Measurements from ENCODE around the gene FAM174C. TPM values are rescaled to one million over a fixed set of nuclear protein-coding genes. Genes with fewer than 3 reads are reported as not detected.

Gene FAM174C
- total RNA-seq, 1 experiment from 2014 or later = 59.4 TPM

DNA sequence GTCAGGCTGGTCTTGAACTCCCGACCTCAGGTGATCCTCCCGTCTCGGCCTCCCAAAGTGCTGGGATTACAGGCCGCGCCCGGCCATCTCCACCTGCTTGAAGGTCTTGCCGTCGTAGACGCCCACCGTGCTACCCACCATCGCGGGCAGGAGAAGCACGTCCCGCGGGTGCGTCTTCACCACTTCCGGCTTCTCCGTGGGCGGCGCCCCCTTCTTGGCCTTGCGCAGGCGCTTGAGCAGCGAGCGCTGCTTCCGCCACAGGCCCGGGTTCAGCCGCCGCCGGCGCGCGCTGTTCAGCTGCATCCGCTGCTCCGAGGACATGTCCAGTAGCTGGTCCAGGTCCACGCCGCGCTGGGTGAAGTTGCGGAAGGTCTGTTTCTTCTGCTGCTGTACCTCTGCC is 32.0 kb downstream of the FAM174C start (continued):
- TF ChIP-seq, protein P1, sequence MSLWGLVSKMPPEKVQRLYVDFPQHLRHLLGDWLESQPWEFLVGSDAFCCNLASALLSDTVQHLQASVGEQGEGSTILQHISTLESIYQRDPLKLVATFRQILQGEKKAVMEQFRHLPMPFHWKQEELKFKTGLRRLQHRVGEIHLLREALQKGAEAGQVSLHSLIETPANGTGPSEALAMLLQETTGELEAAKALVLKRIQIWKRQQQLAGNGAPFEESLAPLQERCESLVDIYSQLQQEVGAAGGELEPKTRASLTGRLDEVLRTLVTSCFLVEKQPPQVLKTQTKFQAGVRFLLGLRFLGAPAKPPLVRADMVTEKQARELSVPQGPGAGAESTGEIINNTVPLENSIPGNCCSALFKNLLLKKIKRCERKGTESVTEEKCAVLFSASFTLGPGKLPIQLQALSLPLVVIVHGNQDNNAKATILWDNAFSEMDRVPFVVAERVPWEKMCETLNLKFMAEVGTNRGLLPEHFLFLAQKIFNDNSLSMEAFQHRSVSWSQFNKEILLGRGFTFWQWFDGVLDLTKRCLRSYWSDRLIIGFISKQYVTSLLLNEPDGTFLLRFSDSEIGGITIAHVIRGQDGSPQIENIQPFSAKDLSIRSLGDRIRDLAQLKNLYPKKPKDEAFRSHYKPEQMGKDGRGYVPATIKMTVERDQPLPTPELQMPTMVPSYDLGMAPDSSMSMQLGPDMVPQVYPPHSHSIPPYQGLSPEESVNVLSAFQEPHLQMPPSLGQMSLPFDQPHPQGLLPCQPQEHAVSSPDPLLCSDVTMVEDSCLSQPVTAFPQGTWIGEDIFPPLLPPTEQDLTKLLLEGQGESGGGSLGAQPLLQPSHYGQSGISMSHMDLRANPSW (CRISPR knock-in tag; conservative IDR thresholded peaks at IDR 0.05; ENCODE audit: low read depth) = no peak
- TF ChIP-seq, protein P2, sequence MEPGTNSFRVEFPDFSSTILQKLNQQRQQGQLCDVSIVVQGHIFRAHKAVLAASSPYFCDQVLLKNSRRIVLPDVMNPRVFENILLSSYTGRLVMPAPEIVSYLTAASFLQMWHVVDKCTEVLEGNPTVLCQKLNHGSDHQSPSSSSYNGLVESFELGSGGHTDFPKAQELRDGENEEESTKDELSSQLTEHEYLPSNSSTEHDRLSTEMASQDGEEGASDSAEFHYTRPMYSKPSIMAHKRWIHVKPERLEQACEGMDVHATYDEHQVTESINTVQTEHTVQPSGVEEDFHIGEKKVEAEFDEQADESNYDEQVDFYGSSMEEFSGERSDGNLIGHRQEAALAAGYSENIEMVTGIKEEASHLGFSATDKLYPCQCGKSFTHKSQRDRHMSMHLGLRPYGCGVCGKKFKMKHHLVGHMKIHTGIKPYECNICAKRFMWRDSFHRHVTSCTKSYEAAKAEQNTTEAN (CRISPR knock-in tag; IDR thresholded peaks at IDR 0.05) = no peak
- no peak for TF ChIP-seq ELF4 (CRISPR knock-in tag; IDR thresholded peaks at IDR 0.05; ENCODE audit: low read depth)
- no peak for TF ChIP-seq TP53 (CRISPR knock-in tag; IDR thresholded peaks at IDR 0.05)

DNA sequence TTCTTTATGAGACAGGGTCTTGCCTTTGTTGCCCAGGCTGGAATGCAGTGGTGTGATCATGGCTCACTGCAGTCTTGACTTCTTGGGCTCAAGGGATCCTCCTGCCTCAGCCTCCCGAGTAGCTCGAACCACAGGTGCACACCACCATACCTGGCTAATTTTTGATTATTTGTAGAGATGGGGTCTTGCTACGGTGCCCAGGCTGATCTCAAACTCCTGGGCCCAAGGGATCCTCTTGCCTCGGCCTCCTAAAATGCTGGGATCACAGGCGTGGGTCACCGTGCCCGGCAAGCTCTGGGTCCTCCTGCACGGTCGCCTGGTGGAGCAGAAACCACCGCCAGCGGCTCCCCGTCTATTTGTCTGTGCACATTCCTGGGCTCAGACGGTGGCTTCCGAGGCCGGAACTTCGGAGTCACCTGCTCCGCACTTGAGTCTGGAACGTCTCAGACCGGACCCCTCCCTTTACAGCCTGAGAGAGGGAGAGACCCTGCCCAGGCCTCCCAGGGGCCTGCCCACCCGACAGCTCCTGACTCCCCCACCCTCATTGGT is 32.5 kb downstream of the FAM174C start:
- Mint-ChIP-seq H3K4me1 (no peaks in the 10 kb centered on the region), H3K9me3 (no peaks in the 10 kb centered on the region), H3K36me3 (no peaks in the 10 kb centered on the region), H3K27me3 (ENCODE audit: low read depth) (no peaks in the 10 kb centered on the region), H3K27ac (no peak overlapping the region), H3K4me3 (no peak overlapping the region)
- TF ChIP-seq, protein P3, sequence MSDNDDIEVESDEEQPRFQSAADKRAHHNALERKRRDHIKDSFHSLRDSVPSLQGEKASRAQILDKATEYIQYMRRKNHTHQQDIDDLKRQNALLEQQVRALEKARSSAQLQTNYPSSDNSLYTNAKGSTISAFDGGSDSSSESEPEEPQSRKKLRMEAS (CRISPR knock-in tag; IDR thresholded peaks at IDR 0.05) = no peak
- TF ChIP-seq, protein P2 (CRISPR knock-in tag; IDR thresholded peaks at IDR 0.05) = no peak
- TF ChIP-seq ZNF317 (CRISPR knock-in tag; IDR thresholded peaks at IDR 0.05; ENCODE audit: borderline replicate concordance, low read depth) (no peak), ZNF121 (CRISPR knock-in tag; IDR thresholded peaks at IDR 0.05) (peak; percentile 69; the same call in 1 of the 2 replicates)
- TF ChIP-seq, protein P4, sequence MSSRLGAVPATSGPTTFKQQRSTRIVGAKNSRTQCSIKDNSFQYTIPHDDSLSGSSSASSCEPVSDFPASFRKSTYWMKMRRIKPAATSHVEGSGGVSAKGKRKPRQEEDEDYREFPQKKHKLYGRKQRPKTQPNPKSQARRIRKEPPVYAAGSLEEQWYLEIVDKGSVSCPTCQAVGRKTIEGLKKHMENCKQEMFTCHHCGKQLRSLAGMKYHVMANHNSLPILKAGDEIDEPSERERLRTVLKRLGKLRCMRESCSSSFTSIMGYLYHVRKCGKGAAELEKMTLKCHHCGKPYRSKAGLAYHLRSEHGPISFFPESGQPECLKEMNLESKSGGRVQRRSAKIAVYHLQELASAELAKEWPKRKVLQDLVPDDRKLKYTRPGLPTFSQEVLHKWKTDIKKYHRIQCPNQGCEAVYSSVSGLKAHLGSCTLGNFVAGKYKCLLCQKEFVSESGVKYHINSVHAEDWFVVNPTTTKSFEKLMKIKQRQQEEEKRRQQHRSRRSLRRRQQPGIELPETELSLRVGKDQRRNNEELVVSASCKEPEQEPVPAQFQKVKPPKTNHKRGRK (CRISPR knock-in tag; IDR thresholded peaks at IDR 0.05; ENCODE audit: borderline replicate concordance) = no peak
- CTCF ChIA-PET = no interaction called here
- POLR2A ChIA-PET = no interaction called here
- DNase-seq (ENCODE audit: low spot score) (no peak), ATAC-seq (no peak)

DNA sequence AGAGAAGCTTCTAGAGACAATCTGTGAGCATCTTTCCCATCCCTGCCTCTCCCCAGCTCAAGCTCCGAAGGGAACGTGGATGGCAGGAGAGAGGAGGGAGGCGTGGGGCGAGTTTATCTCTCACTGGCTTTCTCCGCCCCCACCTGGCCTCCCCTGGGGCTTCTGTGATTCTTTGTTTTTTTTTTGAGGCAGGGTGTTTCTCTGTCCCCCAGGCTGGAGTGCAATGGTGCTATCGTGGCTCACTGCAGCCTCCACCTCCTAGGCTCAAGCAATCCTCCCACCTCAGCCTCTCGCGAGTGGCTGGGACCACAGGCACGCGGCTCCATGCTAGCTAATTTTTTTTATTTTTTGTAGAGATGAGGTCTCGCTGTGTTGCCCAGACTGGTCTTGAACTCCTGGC is 33.4 kb downstream of the FAM174C start:
- ChIA-PET POLR2A (no interaction called here), CTCF (no interaction called here)
- Mint-ChIP-seq H3K4me1 (no peaks in the 10 kb centered on the region), H3K9me3 (no peaks in the 10 kb centered on the region), H3K36me3 (no peaks in the 10 kb centered on the region), H3K27me3 (ENCODE audit: low read depth) (no peaks in the 10 kb centered on the region), H3K4me3 (no peak overlapping the region), H3K27ac (no peak overlapping the region)
- no peak for TF ChIP-seq NFYB (CRISPR knock-in tag; conservative IDR thresholded peaks at IDR 0.05; ENCODE audit: low read depth)
- TF ChIP-seq, protein P5, sequence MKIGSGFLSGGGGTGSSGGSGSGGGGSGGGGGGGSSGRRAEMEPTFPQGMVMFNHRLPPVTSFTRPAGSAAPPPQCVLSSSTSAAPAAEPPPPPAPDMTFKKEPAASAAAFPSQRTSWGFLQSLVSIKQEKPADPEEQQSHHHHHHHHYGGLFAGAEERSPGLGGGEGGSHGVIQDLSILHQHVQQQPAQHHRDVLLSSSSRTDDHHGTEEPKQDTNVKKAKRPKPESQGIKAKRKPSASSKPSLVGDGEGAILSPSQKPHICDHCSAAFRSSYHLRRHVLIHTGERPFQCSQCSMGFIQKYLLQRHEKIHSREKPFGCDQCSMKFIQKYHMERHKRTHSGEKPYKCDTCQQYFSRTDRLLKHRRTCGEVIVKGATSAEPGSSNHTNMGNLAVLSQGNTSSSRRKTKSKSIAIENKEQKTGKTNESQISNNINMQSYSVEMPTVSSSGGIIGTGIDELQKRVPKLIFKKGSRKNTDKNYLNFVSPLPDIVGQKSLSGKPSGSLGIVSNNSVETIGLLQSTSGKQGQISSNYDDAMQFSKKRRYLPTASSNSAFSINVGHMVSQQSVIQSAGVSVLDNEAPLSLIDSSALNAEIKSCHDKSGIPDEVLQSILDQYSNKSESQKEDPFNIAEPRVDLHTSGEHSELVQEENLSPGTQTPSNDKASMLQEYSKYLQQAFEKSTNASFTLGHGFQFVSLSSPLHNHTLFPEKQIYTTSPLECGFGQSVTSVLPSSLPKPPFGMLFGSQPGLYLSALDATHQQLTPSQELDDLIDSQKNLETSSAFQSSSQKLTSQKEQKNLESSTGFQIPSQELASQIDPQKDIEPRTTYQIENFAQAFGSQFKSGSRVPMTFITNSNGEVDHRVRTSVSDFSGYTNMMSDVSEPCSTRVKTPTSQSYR (CRISPR knock-in tag; IDR thresholded peaks at IDR 0.05) = no peak
- TF ChIP-seq, protein P6, sequence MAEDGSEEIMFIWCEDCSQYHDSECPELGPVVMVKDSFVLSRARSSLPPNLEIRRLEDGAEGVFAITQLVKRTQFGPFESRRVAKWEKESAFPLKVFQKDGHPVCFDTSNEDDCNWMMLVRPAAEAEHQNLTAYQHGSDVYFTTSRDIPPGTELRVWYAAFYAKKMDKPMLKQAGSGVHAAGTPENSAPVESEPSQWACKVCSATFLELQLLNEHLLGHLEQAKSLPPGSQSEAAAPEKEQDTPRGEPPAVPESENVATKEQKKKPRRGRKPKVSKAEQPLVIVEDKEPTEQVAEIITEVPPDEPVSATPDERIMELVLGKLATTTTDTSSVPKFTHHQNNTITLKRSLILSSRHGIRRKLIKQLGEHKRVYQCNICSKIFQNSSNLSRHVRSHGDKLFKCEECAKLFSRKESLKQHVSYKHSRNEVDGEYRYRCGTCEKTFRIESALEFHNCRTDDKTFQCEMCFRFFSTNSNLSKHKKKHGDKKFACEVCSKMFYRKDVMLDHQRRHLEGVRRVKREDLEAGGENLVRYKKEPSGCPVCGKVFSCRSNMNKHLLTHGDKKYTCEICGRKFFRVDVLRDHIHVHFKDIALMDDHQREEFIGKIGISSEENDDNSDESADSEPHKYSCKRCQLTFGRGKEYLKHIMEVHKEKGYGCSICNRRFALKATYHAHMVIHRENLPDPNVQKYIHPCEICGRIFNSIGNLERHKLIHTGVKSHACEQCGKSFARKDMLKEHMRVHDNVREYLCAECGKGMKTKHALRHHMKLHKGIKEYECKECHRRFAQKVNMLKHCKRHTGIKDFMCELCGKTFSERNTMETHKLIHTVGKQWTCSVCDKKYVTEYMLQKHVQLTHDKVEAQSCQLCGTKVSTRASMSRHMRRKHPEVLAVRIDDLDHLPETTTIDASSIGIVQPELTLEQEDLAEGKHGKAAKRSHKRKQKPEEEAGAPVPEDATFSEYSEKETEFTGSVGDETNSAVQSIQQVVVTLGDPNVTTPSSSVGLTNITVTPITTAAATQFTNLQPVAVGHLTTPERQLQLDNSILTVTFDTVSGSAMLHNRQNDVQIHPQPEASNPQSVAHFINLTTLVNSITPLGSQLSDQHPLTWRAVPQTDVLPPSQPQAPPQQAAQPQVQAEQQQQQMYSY (CRISPR knock-in tag; IDR thresholded peaks at IDR 0.05) = no peak
- TF ChIP-seq, protein P7, sequence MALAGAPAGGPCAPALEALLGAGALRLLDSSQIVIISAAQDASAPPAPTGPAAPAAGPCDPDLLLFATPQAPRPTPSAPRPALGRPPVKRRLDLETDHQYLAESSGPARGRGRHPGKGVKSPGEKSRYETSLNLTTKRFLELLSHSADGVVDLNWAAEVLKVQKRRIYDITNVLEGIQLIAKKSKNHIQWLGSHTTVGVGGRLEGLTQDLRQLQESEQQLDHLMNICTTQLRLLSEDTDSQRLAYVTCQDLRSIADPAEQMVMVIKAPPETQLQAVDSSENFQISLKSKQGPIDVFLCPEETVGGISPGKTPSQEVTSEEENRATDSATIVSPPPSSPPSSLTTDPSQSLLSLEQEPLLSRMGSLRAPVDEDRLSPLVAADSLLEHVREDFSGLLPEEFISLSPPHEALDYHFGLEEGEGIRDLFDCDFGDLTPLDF (CRISPR knock-in tag; IDR thresholded peaks at IDR 0.05) = no peak
- no peak for TF ChIP-seq ZNF219 (CRISPR knock-in tag; IDR thresholded peaks at IDR 0.05; ENCODE audit: borderline replicate concordance)
- TF ChIP-seq, protein P8, sequence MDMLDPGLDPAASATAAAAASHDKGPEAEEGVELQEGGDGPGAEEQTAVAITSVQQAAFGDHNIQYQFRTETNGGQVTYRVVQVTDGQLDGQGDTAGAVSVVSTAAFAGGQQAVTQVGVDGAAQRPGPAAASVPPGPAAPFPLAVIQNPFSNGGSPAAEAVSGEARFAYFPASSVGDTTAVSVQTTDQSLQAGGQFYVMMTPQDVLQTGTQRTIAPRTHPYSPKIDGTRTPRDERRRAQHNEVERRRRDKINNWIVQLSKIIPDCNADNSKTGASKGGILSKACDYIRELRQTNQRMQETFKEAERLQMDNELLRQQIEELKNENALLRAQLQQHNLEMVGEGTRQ (CRISPR knock-in tag; IDR thresholded peaks at IDR 0.05) = no peak
- no peak for ATAC-seq
- DNase-seq (ENCODE audit: low spot score) = no peak

Data from WTC11 (cell line).